ENCODE results near the gene NOSIP. TPM values are rescaled to one million over a fixed set of nuclear protein-coding genes. Genes with fewer than 3 reads are reported as not detected.

The NOSIP gene
- total RNA-seq, 4 donors from 2014 or later, result 56.5 to 105 (median 74.4) TPM

DNA sequence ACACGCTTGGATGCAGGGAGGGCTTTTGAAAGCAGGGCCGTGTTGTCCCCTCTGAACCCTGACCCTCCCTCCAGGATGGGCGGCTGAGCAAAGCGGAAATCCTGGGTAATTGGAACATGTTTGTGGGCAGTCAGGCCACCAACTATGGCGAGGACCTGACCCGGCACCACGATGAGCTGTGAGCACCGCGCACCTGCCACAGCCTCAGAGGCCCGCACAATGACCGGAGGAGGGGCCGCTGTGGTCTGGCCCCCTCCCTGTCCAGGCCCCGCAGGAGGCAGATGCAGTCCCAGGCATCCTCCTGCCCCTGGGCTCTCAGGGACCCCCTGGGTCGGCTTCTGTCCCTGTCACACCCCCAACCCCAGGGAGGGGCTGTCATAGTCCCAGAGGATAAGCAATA, 37.3 kb downstream of the NOSIP start:
- H3K36me3 ChIP-seq, result peaks cover 0 to 15% (median 0%) of the 10 kb centered on the region in 4 donors
- no peaks in the 10 kb centered on the region for H3K9me3 ChIP-seq
- intact Hi-C loops (cut with DNase I; ENCODE audit: low total_unique reads) (no loop called here), in situ Hi-C loops (cut with MboI; ENCODE audit: low pct_ligation_motif_present in 1 of 4, low pct_unique_long_range_greater_than_20kb in 1 of 4, low sequenced_read_pairs in 3 of 4) (loop anchor here in 1 of 4 donors (5.0 kb wide), 1 partner anchor 36 kb away; no protein-coding TSS in a partner anchor)
- no peak overlapping the region for H3K4me3 ChIP-seq
- H3K27me3 ChIP-seq, result no peaks in the 10 kb centered on the region
- WGBS, 2 donors (ENCODE audit: low coverage in 1 of 2), result 93 to 100% methylated on average over 1 to 14 of the region's 14 CpGs
- no peak for DNase-seq
- H3K27ac ChIP-seq, result no peak overlapping the region
- TF ChIP-seq, protein P1, sequence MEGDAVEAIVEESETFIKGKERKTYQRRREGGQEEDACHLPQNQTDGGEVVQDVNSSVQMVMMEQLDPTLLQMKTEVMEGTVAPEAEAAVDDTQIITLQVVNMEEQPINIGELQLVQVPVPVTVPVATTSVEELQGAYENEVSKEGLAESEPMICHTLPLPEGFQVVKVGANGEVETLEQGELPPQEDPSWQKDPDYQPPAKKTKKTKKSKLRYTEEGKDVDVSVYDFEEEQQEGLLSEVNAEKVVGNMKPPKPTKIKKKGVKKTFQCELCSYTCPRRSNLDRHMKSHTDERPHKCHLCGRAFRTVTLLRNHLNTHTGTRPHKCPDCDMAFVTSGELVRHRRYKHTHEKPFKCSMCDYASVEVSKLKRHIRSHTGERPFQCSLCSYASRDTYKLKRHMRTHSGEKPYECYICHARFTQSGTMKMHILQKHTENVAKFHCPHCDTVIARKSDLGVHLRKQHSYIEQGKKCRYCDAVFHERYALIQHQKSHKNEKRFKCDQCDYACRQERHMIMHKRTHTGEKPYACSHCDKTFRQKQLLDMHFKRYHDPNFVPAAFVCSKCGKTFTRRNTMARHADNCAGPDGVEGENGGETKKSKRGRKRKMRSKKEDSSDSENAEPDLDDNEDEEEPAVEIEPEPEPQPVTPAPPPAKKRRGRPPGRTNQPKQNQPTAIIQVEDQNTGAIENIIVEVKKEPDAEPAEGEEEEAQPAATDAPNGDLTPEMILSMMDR (IDR thresholded peaks at IDR 0.05), result no peak
- no peak for TF ChIP-seq POLR2A (IDR thresholded peaks at IDR 0.05)
- no peak for TF ChIP-seq POLR2AphosphoS5 (IDR thresholded peaks at IDR 0.05)
- no peak for TF ChIP-seq EP300 (IDR thresholded peaks at IDR 0.05; ENCODE audit: low read depth)
- peaks cover 0 to 16% (median 12%) of the 10 kb centered on the region in 4 donors for H3K4me1 ChIP-seq

DNA sequence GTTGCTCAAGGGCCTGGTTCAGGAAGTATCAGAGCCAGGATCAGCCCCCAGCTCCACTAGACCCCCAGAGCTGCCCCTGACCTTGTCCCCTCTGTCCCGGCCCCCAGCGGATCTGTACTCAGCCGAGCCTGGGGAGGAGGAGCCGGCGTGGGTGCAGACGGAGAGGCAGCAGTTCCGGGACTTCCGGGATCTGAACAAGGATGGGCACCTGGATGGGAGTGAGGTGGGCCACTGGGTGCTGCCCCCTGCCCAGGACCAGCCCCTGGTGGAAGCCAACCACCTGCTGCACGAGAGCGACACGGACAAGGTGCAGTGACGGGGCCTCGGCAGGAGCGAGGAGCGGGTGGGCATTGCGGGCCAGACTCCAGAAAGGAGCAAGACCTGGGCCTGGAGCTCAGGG, 37.9 kb downstream of the NOSIP start:
- in situ Hi-C loops (cut with MboI; ENCODE audit: low pct_ligation_motif_present in 1 of 4, low pct_unique_long_range_greater_than_20kb in 1 of 4, low sequenced_read_pairs in 3 of 4) (loop anchor here in 1 of 4 donors (5.0 kb wide), 1 partner anchor 35 kb away; no protein-coding TSS in a partner anchor), intact Hi-C loops (cut with DNase I; ENCODE audit: low total_unique reads) (no loop called here)
- H3K4me1 ChIP-seq, result peaks cover 0 to 14% (median 9%) of the 10 kb centered on the region in 4 donors
- no peaks in the 10 kb centered on the region for H3K9me3 ChIP-seq
- no peaks in the 10 kb centered on the region for H3K27me3 ChIP-seq
- no peak overlapping the region for H3K4me3 ChIP-seq
- 91 to 100% methylated on average over 1 to 15 of the region's 16 CpGs for WGBS, 2 donors (ENCODE audit: low coverage in 1 of 2)
- TF ChIP-seq POLR2A (IDR thresholded peaks at IDR 0.05) (no peak), EP300 (IDR thresholded peaks at IDR 0.05; ENCODE audit: low read depth) (no peak)
- TF ChIP-seq, protein P1 (IDR thresholded peaks at IDR 0.05), result no peak
- peaks cover 0 to 16% (median 1%) of the 10 kb centered on the region in 4 donors for H3K36me3 ChIP-seq
- no peak overlapping the region for H3K27ac ChIP-seq
- DNase-seq, result no peak

DNA sequence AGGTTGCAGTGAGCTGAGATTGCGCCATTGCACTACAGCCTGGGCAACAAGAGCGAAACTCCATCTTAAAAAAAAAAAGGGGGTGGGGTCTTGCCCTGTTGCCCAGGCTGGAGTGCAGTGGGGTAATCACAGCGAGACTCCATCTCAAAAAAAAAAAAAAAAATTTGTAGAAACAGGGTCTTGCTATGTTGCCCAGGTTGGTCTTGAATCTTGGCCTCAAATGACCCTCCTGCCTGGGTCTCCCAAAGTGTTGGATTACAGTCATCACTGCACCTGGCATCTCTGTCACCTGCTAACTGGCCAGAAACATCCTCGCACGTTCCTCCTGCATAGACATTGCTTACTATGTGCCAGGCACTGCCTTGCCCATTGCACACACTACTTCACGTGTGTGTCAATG, 38.4 kb downstream of the NOSIP start:
- intact Hi-C loops (cut with DNase I; ENCODE audit: low total_unique reads), result no loop called here
- in situ Hi-C loops (cut with MboI; ENCODE audit: low pct_ligation_motif_present in 1 of 4, low pct_unique_long_range_greater_than_20kb in 1 of 4, low sequenced_read_pairs in 3 of 4), result loop anchor here in 1 of 4 donors (5.0 kb wide), 1 partner anchor 35 kb away; no protein-coding TSS in a partner anchor
- H3K36me3 ChIP-seq, result peaks cover 0 to 20% (median 4%) of the 10 kb centered on the region in 4 donors

DNA sequence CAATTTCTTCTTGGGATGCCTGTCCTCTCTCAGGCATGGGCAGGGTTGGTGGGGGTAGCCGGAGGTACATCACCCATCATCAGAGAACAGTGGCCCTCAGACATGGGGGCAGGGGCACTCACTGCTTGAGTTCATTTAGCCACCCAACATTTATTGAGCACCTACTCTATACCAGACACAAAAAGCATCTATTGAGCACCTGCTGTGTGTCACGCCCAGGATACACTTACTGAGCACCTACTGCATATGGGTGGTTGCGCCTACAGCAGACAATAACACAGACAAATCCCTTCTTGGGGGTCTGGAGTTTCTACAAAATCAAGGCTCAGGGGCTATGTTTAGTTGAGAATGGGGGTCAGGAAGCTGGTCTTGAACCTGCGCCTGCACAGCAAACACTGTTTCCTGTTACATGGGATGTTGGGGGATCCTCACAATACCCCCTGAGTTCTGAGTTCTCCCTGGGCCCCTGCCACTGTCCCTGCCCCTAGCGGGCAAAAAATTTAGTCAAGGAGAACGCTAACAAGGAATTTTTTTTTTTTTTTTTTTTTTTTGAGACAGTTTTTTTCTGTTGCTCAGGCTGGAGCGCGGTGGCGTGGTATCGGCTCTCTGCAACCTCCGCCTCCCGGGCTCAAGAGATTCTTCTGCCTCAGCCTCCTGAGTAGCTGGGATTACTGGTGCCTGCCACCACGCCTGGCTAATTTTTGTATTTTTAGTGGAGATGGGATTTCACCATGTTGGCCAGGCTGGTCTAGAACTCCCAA, 41.0 kb downstream of the NOSIP start:
- Histone ChIP-seq H3K9me3 (no peaks in the 10 kb centered on the region), H3K27ac (no peak overlapping the region), H3K4me1 (peaks cover 0 to 8% (median 2%) of the 10 kb centered on the region in 4 donors), H3K4me3 (no peak overlapping the region), H3K27me3 (no peaks in the 10 kb centered on the region), H3K36me3 (peaks cover 0 to 24% (median 5%) of the 10 kb centered on the region in 4 donors)
- no peak for DNase-seq
- TF ChIP-seq POLR2A (IDR thresholded peaks at IDR 0.05), result no peak
- TF ChIP-seq EP300 (IDR thresholded peaks at IDR 0.05; ENCODE audit: low read depth), result no peak
- no peak for TF ChIP-seq POLR2AphosphoS5 (IDR thresholded peaks at IDR 0.05)
- TF ChIP-seq, protein P1 (IDR thresholded peaks at IDR 0.05), result no peak
- 91 to 100% methylated on average over 3 to 13 of the region's 13 CpGs for WGBS, 2 donors (ENCODE audit: low coverage in 1 of 2)
- intact Hi-C loops (cut with DNase I; ENCODE audit: low total_unique reads), result no loop called here
- in situ Hi-C loops (cut with MboI; ENCODE audit: low pct_ligation_motif_present in 1 of 4, low pct_unique_long_range_greater_than_20kb in 1 of 4, low sequenced_read_pairs in 3 of 4), result no loop called here

More for the DNA sequence above, 38.4 kb downstream of the NOSIP start:
- DNase-seq, result no peak
- Histone ChIP-seq H3K27me3 (no peaks in the 10 kb centered on the region), H3K4me1 (peaks cover 0 to 9% (median 5%) of the 10 kb centered on the region in 4 donors), H3K4me3 (no peak overlapping the region), H3K27ac (no peak overlapping the region), H3K9me3 (no peaks in the 10 kb centered on the region)
- TF ChIP-seq EP300 (IDR thresholded peaks at IDR 0.05; ENCODE audit: low read depth), result no peak
- TF ChIP-seq, protein P1 (IDR thresholded peaks at IDR 0.05), result no peak
- TF ChIP-seq POLR2A (IDR thresholded peaks at IDR 0.05), result no peak
- WGBS, 2 donors (ENCODE audit: low coverage in 1 of 2), result 89% methylated on average over 6 of the region's 6 CpGs; no CpG with 5 or more reads in 1 of the 2 donors
